GM21360 (cell line): ENCODE measurements around the gene TGFBR3.

ENCODE experiments used
- ATAC-seq: cut with Tn5 transposase; IDR thresholded peaks from one replicate; pipeline ENCODE4 v1.9.1; 2021; ENCODE audit warnings: mild to moderate bottlenecking, moderate library complexity; ENCODE audit not compliant: unreplicated experiment

The TGFBR3 gene

DNA sequence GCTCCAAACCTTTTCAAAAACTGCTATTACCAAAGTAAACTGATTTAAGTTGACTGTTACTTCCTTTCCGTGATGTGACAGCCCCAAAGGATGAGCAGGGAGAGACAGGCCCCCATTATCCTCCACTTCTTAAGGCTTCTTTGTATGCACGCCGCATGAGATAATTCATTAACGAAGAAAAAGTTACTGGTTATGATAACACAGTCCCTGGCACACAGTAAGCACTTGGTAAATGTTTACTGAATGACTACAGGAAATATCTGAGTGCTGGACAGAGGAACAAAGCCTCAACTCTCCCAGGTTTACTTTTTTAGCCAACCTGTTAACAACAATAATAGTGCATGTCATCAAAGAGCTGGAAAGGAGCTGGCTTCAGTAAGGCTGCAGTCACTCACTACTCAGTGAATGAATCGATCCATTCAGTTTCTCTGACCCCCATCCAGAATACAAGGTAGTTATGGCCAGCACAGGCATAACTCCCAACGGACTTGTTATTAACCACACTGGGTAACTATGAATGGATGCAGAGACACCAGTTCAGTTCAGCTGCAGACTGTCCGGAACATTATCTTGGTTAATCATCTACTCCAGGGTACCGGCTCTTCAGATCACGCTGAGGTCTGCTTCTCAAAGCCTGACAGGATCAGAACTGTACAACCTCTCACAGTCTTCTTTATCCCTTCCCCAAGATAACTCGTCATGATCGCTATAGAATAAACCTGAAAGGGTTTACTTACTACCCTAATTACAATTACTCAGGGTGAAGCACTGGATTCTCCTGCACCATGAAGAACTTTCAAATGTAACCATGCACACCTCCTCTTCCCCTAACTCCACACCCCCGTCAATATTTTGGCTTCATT lies 58.3 kb downstream of the TGFBR3 start:
- ATAC-seq, result no peak

DNA sequence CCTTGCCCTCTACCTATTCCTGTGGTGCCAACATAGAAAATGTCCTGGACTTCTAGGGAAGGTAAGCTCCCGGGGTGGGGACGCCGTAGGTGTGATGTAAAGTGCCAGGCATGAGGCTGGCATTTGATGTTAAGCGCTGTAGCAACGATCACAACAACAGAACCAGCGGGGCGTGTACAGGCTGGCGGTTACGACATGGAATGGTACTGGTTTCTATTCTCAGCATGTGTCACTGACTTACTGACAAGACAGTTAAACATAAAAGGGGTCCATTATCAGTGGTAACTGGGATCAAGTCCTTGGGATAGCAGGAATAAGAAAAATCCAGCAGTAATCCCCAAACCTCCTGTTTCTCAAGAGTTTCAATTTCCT lies 58.9 kb downstream of the TGFBR3 start:
- no peak for ATAC-seq

DNA sequence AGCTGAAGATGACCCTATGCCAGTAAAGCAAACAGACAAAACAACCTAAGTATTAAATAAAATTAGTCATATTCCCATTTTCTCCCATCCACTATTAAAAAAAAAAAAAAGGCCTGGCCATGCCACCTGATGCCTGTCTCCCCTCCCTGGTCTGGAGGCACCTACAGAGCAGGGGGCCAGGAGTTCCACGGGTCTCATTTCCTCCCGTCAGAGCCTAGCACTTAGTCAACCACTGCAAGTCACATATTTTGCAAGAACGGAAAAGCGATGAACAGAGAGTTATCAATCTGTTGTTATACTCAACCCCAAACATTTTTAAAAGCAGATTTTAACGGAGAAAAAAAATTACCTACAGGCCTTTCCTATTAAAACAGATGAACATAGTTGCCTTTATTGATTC lies 59.3 kb downstream of the TGFBR3 start:
- no peak for ATAC-seq

DNA sequence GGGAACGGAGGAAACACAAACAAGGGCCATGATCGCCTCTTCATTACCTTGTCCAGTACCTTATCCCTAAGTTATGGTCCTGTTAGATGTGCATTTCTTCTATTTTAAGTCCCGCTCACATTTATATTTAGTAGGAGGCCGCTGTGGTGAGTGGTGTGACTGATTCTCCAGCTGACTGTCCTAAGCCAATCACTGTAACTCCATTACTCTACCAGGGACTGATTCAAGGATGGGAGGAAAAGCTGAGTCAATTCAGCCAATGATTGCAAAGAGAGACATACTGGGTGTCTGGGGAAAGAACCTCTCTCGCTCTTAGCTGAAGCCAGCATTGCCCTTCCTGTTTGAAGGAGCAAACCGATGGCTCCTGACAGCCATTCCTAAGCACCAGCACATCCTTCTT lies 59.7 kb downstream of the TGFBR3 start:
- no peak for ATAC-seq

DNA sequence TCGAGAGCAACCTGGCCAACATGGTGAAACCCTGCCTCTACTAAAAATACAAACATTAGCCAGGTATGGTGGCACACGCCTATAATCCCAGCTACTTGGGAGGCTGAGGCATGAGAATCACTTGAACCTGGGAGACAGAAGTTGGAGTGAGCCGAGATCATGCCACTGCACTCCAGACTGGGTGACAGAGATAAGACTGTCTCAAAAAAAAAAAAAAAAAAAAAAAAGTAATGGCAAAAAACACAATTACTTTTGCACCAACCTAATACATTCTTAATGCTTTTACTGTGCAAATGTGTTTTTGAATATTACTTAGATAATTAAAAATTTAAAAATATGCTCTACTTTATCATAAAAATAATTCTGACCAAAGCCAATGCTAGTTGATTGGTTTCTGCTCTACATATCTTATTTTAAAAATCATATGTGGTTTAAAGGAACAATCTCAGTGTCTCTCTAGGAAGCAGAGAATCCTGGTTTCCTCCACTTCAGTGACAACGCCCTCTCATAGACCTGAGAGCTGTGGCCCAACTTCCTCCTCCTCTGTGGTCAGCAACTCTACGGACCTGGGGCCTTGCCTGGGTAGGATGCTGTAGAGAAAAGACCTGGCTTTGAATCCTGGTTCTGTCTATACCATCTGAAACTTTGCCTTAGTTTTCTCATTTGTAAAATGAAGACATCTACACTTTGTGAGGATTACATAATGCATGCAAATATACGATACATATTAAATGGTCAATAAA lies 64.7 kb downstream of the TGFBR3 start:
- no peak for ATAC-seq

DNA sequence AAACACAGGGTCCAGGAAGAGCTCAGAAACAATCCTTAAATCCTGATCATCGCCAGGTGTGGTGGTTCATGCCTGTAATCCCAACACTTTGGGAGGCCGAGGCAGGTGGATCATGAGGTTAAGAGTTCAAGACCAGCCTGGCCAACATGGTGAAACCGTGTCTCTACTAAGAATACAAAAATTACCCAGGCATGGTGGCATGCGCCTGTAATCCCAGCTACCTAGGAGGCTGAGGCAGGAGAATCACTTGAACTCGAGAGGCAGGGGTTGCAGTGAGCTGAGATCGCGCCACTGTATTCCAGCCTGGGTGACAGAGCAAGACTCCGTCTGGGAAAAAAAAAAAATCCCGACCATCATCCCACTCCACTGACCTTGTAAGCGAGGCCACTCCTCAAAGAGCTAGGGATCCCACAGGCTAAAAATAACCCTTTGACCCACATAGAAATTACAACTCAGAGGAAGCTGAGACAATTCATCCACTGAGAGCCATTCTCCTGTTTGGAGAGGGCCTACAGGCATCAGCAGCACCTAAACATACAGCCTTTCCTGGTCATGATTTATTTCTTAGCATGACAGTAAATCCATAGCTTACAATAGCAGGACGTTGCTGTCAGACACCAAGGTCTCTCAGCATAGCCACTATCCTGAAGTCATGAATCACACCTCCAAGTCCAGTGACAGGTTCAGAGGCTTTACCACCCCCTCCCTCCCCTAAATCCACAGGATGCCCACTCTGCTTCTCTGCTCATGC lies 66.7 kb downstream of the TGFBR3 start:
- ATAC-seq, result no peak

DNA sequence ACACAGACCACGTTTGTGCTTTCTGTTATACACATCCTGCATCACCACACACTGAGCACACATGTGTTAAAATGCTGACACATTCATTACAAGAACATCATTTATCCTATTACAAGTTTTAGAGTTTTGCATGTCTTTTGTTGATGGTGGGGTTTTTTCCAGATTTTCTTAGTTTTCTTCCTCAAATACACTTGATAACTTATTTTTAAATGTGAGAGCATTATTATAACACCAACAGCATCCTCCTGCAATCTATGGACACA lies 67.3 kb downstream of the TGFBR3 start:
- ATAC-seq, result no peak

DNA sequence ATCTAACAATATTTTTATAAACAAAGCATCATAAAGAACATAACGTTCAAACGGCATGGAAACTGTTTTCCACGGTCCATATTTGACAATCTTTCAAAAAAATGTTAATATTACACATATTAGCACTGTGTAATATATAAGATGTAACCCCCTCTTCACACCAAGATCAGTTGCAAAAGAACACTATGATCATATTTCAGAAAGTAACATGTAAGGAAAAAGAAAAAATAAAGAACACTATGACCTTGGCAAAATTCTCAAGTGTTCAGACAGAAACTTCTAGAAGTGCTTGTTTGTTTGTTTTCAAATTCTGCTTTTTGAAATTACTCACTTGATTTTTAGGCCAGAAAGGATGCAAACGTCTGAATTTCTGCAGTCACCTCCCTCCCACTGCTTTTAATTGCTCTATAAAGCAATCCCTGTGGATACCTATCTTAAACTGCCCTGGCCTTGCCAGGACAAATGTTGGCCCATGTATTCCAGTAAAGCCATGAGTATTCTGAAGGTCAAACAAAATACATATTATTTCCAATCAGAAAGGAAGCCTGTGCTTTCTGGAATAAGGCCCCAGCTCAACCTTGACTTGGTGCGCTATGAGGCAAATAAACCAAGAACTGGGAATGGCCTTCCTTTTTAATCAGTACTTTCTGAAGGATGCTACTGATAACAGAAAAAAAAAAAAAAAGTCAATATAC lies 68.6 kb downstream of the TGFBR3 start:
- no peak for ATAC-seq

DNA sequence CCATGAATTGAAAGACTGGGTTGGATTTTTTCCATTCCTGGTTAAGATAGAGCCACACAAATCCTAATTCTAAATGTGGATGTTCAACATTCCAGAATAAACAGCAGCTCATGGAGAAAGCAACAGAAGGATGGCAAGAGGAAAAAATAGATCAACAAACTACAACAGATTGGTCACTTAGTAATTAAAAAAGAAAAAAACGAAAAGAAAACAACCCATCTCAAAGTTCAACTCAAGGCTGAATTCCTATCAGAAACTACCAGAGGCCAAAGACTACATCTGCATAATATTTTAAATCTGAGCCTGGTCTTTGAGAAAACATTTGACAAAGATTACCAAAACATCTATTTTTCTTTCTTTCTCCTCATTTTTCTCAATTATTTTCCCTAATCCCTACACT lies 69.9 kb downstream of the TGFBR3 start:
- no peak for ATAC-seq

DNA sequence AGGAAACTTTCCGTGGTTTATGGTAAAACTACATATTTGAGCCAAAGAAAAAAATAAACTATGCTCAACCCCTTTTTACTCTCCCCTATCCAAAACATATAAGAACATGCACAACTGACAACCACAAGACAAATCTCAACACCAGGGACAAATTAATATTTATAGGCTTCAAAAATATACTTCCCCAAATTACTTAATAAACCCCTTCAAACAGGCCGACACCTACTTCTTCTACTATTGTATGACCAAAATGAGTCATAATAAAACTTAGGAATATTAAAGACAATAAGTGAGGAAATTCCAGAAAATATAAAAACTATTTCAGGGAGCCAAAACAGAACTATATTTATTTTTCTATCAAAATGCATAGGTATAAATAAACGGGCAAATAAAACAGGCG lies 71.5 kb downstream of the TGFBR3 start:
- no peak for ATAC-seq

DNA sequence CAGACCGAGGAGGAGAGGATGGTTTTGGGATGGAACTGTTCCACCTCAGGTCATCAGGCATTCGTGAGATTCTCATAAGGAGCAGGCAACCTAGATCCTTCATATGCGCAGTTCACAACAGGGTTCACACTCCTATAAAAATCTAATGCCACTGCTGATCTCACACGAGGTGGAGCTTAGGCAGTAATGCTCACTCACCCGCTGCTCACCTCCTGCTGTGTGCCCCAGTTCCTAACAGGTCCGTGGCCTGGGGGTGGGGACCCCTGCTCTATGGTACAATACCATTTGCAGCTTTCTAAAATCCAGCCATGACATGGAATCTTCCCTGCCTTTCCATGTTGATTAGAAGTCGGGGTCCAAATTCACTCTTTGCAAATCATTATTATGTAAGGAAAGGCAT lies 72.1 kb downstream of the TGFBR3 start:
- no peak for ATAC-seq

DNA sequence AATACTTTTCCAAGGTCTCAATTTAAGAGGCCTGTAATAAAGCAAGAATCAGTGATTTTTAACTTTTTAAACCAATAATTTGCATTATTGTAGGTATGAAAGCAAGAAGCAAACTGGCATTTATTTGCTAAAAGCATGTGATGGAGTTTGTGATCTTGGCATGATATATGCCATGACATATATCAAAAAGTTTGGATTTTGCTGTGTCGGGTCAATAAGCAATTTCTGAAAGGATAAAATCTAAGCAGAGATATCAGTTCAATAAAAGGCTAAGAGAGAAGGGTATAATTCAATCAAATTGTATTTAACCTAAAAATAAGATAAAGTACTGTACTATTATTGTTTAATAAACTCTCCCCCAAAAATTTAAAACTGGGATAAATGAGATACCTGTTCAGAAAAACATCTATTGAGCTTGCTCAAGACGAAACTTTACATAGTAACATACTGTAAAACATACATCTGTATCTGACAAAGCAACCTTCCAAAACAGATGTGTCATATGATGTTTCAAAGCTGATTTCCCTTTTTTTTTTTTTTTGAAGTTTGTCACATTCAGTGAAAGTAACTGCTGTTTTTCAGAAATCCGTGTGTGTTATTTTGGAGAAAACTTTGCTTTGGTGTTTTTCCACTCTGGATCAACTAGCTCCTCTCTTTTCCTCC lies 74.5 kb downstream of the TGFBR3 start:
- no peak for ATAC-seq

DNA sequence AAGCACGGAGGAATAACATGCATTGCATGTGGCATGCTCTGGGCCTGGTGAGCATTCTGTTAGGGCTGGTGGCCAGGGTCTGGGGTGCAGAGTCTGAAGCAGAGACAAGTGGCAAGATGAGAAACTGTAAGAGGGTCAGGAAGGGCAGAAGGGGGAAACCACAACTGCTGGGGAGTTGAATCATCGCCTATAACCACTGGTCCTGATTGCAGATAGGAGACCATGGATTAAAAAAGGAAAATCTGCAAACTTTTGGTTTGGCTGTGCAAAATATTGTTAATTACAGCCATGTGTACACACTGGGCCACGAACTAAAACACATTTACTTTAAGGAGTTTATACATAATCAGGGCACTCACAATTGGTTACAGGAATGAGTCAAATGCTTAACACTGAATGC lies 76.6 kb downstream of the TGFBR3 start:
- ATAC-seq, result no peak

DNA sequence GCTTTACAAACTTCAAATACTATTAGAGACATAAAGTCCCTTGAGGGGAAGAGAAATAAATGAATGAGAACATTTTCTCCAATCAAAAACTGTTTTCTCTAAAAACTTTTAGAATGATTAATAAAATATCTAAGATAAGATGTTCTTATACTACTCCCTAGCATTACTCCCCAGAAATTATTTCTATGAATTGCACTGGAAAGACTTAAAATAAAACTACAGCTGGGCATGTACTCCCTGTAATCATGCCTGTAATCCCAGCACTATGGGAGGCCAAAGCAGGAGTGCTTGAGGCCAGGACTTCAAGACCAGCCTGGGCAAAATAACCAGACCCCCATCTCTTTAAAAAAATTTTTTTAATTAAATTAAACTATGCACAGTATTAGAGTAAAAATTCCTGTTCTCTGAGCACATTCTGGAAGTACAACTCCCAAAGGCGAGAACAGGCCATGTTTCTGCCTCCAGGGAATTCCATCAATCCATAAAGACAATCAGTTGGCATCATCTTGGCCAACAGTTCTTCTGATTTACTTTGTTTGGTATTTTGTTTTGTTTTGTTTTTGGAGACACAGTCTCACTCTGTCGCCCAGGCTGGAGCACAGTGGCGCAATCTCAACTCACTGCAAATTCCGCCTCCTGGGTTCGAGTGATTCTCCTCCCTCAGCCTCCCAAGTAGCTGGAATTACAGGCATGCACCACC lies 77.9 kb downstream of the TGFBR3 start:
- no peak for ATAC-seq

DNA sequence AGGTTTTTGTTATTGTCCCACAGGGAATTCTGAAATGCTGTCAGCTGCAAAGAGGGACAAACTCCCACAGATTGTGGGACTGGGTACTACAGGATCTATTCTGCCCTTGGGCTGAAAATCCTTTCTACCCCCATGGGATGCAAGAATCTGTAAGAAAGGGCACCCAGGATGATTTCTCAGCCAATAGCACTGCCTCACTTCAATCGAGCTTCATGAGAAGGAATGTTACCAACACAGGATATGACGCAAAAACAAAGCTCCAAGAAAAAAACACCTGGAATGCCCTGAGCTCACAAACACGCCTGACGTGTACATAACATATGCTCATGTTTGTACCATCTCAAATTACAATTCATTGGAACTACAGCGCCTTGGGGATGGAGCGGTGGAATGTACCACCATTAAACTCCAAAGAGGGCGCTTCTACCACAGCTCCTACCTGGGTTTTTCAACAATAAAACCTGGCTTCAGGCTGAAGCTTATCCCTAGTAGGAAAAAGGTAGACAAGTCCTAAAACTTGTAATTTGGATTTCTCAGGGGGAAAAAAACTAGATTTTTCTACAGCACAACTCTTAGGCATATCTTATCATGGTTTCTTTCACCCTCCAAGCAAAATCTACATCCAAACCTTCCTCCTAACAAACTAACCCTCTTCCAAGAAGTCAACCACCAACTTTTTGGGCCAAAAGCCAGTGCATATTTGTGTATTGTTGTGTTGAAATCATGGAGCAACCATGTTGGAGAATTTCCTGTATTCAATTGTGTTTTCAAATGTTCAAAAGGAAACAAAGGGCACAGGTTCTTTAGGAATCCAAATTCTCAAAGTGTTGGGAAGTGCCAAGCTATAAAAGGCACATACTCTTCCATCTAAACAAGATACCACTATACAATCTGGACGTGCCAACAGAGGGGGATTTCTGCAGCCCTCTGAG lies 78.9 kb downstream of the TGFBR3 start:
- ATAC-seq, result no peak

DNA sequence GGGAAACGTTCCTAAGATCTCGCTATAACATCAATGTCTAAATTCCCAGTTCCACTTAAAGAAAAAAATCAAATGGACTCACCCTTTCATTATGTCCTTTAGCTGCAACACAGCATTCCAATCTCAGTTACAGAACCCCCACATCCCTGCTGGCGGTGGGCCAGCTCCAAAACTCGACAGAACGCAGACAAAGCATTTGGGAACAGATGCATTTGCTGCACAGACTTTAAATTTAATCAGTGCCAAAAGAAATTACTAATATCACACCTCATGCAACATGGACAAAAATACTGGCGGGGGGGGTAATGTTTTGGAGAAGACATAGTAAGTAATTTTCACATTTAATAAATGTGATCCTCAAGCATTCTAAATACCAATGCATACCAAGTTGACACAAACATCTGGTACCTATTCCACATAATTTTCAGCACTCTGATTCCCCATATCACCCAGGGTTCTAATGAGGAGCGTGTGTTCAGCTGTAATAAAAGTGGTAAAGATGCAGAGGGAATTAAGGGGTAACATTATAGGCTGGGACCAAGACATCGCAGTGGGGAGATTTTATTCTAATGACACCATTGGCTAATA lies 79.7 kb downstream of the TGFBR3 start:
- ATAC-seq, result no peak

DNA sequence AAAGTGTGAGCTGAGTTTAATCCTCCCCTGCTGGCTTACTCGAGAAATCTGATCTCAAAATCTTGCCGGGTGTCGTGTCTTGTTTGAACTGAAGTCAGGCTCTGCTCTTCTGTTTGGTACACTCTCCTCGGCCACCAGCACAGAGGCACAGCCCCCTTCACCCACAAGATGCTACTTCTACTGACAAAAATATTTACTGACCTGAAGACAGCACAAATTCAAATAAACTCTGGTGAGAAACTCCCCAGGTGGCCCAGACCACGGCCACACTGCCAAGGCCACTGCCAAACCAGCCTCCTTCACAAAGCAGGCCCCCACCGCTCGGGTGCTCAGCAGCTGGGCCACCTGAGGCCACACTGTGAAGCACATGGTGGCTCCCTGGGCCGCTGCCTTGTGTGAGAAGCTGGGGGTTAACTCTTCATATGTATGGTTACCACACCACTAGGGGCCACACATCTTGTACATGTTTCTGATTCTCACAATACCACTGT lies 80.6 kb downstream of the TGFBR3 start:
- no peak for ATAC-seq

DNA sequence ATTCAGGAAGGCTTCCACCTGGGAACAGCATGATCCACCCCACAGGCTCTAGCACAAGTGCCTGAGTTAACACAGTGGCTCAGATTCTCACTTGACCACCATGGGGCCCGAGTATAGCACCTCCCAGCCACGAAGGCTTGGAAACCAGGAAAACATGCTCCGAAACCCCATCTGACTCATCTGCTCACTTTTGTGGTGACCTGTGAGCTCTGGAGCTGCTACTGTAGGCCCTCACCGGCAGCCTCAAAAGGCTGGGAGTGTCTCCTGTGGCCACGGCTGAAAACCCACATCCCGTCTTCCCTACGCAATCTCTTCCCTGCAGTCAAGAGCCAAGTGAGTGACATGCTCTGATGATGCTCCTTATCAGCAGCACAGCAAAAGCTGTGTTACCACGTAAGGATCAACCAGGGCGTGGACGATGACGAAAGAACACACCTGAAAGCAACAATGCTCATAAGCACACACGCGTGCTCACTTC lies 81.4 kb downstream of the TGFBR3 start:
- no peak for ATAC-seq
